GM21423 (cell line): ENCODE data around the gene COPB1.

ENCODE experiments used
- ATAC-seq: cut with Tn5 transposase; IDR thresholded peaks from one replicate; pipeline ENCODE4 v1.9.1; 2021; ENCODE audit warnings: mild to moderate bottlenecking, moderate library complexity; ENCODE audit not compliant: unreplicated experiment

COPB1 gene

DNA sequence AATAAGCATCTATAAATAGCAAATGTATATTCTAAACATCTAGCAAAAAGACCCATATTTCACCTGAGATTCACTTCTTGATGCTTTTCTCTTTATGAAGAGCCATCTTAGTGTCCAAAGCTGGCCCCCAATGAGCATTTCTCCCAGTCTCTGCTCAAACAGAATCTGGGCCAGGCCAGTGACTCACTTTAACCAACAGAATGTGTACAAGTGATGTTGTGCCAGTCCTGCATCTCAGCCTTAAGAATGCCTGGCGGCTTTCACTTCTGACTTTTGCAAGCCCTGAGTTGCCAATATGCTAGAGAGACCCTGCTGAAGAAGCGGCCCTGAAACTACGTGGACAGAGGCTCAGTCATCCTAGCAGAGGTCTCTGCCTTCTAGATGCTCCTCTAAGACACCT is 6.9 kb upstream of the COPB1 start:
- ATAC-seq, result no peak

DNA sequence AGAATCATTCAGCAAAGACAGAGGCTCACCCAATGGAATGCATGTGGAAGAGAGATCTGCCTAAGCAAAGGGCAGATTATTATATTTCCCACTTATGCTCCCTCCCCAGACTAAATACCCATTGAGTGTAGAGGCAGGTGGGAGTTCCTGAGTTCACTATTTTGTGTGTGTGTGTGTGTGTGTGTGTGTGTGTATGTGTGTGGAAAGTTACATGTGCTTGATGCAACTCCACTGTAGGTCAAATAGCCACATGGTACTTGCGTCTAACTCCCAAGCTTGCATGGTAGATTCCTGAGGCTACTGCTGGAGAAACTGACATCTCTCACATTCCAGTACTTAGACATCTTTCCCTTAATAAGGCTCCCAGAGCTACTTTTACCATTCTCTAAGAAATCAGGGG is 3.4 kb upstream of the COPB1 start:
- ATAC-seq, result no peak

GRCh38 chr11:14502039-14502438 is 2.4 kb upstream of the COPB1 start:
- no peak for ATAC-seq

- peak; percentile 44 for ATAC-seq
Observed at GRCh38 chr11:14500181-14500651, 605 bp upstream of the COPB1 start.

DNA sequence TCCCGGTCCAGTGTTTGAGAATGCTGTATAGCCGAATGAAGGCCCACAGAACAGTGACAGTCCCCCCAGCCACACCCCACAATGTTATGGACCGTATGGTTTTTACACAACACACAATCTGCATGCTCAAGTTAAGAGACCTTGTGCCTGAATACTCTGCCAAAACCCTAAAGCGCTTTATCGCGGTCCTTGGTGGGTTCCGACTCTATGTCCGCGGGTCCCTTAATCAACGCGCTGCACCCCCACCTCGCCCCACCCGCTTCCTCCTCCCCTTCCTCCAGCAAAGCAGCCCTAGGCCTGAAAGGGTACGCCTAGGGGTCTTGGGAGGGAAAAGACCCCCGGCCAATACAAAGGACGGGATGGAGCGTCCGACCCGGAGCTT is 442 bp downstream of the COPB1 start:
- peak; percentile 2 for ATAC-seq

DNA sequence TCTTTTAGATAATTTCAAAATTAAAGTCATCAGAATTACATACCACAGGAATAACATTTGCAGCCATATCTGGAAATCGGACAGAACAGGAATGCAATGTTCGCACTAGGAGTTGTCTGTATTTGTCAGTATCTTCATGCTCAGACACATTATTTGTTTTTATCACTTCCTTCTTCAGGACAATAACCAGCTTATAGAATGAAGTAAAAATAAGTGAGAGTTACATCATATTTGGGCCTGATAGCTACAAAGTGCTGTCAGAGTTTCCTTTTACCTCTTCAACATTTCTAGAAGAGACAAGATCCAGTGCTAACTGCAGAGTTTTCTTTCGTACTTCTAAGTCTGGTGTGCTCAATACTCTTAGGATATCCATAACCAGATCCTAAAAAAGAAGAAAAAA is 18.9 kb downstream of the COPB1 start:
- no peak for ATAC-seq

- ATAC-seq, result no peak
Observed at GRCh38 chr11:14471127-14471526, 28.5 kb downstream of the COPB1 start.

- no peak for ATAC-seq
Observed at GRCh38 chr11:14463623-14464022, 36.0 kb downstream of the COPB1 start.

DNA sequence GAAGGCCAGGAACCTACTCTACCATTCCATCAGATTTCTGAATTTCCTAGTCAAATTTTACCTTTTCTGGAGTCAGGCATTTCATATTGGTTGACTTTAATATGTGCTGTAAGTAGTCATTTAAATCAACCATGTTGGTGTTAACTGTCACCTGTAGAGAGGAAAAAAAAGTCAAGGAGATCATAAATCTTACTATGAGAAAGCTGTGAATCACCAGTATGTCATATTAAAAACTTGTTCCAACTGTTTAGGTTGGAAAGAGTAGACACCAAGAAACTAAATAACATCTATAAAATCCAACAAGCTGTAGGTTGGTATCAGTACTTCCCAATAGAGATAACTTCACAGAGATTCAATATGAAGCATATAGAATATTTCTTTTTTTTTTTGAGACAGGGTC is 39.5 kb downstream of the COPB1 start:
- no peak for ATAC-seq

DNA sequence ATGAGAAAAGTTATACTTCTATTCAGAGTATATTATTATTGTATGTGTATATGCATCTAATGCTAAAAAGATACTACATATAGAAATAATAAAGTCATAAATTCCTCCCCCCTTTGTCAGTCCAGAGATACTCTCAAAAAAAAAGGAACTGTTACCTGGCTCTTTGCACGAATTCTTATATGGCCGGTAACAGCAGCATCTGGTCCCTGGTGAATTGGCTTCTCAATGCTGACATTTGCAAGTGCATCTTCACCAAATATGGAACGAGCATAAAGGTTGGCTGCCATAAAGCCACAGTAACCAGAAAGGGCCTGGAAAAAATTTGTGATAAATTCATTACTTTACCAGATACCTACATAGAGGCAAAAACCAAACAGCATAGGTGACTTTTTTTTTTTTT is 41.2 kb downstream of the COPB1 start:
- no peak for ATAC-seq

DNA sequence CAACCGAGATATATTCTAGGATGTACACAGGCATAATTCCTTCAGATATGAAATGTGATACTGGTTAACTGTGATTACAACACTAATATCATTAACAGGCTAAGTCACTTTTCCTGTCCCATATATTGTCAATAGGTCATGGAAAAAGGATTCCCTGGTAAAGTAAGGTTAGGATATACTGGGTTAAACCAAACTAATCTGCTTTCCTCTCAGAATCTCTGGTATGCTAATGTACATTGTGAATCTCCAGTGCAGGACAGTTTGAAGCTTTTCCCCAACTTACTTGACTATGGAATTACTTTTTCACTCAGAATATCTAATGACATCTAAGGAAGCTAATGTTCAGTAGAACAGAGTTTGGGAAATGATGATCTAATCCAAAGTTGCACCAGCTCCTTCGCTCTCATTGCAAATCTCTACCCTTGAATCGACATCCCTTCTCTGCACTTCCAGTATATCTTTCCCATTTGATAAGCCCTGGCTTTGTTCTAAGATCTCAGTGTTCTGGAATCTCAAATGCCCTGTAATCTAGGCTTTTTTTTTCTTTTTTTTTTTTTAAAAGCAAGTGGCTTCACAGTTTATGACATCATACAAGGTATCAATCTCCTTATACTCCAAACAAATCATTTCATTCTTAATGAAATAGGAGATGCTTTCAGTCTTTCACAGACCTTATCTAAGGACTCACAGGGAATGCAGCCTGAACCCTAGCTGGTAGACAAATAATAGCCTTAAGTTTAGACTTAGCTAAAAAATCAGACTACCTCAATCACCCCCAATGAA is 43.8 kb downstream of the COPB1 start:
- ATAC-seq, result no peak

DNA sequence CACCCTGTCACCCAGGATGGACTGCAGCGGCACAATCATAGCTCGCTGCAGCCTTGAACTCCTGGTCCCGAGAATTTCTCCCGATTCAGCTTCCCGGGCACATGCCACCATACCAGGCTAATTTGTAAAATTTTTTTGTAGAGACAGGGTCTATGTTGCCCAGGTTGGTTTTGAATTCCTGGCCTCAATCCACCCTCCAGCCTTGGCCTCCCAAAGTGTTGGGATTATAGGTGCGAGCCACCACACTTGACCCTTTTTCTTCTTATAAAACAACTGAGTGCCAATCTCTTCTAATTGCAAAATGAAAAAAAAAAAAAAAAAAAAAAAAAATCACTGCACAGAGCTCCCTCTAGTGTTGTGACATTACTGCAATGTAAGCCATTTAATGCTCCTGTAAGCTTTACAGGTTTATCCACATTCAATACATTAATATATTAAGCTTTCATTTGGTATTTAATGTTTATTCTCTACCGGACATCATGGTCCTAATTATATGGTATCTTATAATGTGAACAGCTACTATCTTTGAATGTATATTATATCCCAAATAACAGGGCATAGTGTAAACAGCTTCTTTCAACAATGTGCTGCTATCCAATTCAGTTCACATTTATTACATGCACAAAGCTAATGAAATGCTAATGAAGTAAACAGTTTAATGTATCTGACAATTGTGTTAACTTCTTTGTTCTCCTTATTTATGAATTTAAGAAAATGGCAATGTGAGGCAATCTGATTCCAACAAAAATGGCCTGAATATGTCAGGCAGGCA is 44.6 kb downstream of the COPB1 start:
- no peak for ATAC-seq

GRCh38 chr11:14451825-14452224 is 47.8 kb downstream of the COPB1 start:
- ATAC-seq, result peak; percentile 52

- no peak for ATAC-seq
Observed at GRCh38 chr11:14449302-14449714, 50.3 kb downstream of the COPB1 start.

GRCh38 chr11:14448240-14448639 is 51.4 kb downstream of the COPB1 start:
- no peak for ATAC-seq

DNA sequence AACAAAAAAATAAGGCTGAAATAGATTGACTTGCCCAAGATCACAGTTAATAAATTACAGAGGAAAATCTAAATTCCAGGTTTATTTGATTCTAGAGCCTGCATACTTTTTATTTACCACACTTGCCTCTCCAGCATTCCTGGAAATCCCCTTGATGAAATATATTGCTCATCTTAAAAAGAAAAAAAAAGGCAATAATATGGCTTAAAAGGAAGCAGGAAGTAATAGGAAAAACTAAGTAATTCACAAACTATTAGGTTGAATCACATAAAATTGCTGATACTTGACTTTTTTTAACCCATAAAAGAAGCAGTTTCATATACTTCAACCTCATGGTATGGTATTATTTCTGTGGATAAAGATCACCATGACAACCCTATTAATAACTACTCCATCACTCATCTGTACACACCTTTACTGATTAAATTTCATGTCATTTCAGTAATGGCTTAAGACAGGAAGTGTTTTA is 52.9 kb downstream of the COPB1 start:
- no peak for ATAC-seq

DNA sequence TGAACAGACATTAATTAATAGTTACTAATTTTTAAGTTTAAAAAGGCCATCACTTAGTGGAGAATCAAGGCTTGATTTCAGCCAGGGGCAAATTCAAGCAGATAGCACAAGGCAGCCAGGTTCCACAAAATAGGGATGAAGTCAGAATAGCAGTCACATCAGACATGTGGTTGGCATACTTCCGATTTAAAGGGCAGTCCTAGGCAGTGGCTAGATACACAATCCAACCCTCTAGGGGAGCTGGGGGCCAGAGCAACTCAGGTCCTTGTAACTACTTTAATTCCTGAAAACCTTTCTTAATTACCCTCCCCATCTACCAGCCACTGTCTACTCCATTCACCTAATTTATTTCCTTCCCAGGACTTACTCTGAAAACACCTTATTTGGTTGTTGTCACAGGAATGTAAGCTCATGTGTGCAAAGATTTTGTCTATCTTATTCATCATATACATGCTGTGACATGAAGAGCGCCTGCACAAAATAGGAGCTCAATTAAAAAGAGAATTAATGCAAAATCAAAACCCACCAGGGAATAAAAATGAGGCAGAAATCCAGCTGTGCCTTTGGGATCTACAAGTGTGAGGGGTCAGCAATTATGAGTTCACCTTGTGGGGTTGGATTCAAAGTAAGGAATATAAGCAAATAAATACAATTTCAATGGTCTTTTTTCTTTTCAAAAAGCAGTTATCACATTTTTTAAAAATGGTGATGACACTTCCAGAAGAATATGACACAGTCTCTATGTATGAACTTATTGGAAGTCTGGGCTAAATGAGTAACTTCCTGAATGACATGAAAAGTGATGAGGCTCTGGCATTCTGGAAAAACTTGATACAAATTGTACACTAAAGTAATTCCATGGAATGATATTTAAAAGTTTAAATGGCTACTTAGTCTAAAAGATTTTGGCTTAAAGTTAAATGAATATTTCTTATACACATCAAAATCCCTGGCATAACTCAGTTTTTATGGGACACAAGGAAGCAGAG is 53.8 kb downstream of the COPB1 start:
- no peak for ATAC-seq

GRCh38 chr11:14444441-14445189 is 55.0 kb downstream of the COPB1 start:
- ATAC-seq, result no peak

DNA sequence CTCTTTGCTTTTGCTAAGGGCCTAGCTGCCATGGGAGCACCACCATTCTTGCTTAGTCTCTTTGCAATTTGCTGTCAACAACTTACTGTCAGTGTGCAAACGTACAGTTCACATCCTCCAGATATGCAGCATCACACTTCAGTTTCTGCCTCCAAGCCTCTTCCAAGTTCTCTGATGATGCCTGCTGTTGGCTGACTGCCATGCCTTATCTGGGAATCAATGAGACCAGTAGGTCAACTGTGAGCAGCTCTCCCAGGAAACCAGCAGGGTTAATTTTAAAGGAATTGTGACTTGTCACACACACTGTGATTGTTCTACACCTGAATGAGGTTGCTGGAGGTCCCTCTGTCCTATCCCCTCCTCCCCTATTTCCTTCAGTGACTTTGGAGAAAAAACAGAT is 56.0 kb downstream of the COPB1 start:
- ATAC-seq, result no peak
